GM18909 (cell line): ENCODE data around the gene PNPO.
"Not testable (repeated sequence)": the region's sequence is repeated elsewhere in the genome, so short reads cannot be mapped to it uniquely, and the experiment has no call there.

Experiments used
- ATAC-seq: cut with Tn5 transposase; IDR thresholded peaks from one replicate; pipeline ENCODE4 v1.9.1; 2021; ENCODE audit warnings: mild to moderate bottlenecking; ENCODE audit not compliant: unreplicated experiment, poor library complexity

PNPO gene

DNA sequence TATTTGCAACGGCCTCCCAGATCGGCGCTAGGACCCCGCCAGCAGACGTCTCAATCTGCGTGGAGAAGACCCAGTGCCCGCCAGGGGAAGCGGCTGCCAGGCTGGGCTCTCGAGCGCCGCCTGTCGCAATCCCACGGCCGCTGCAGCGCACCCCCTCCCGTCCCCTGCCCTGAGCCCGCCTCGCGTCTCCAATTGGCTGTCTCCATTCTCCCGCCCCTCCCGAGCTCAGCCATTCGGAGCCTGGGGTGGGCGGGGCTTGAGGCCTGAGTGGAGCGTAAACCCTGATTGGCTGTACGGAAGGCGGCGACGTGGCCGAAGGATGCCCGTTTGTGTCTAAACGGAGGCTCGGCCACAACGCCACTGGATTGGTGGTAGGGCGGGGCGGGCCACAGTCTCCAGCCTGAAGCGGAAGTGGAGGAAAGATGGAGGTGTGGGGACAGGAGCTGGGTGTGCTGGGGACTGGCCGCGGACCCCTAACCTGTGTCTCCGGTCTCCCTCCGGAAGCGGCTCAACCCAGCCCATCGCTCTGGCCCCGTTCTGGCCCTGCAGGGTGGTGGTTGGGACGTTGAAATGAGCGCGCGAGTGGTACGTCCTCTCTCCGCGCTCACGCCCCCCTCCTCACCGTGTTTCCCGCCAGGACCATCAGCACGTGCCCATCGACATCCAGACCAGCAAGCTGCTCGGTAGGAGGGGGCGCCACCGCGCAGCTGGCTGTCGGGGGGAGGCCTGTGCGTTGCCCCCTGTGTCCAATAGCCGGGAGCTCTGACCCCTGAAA, 29.5 kb downstream of the PNPO start, which contains the start of gene CDK5RAP3:
Gene CDK5RAP3 (plus strand): TSS at position 389 of the 775 bp plus-strand sequence. CDS start 34 bp downstream, at position 423.
- peak; percentile 98 for ATAC-seq

GRCh38 chr17:47973541-47973940, 32.2 kb downstream of the PNPO start:
- no peak for ATAC-seq

- no peak for ATAC-seq
These were observed 33.9 kb downstream of the PNPO start for GRCh38 chr17:47975189-47975822.

GRCh38 chr17:47975823-47976205, 34.4 kb downstream of the PNPO start:
- no peak for ATAC-seq

DNA sequence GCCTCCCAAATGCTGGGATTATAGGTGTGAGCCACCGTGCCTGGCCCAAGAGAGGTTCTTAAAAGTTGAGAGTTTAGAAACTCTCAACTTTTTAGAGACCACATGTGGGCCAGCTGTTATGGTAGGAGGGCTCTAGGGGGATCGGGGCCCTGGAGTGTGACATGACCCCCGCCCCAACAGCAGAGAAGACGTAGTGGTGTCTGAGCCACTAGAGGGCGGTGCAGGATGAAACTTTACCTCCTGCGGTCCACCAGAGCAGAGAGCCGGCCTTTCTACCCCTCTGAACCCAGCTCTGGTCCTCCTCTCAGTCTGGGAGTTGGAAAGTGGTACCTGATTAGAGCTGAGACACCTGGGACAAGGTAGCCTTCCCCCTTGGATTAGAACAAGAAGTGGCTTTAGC, 37.0 kb downstream of the PNPO start:
- ATAC-seq, result no peak

DNA sequence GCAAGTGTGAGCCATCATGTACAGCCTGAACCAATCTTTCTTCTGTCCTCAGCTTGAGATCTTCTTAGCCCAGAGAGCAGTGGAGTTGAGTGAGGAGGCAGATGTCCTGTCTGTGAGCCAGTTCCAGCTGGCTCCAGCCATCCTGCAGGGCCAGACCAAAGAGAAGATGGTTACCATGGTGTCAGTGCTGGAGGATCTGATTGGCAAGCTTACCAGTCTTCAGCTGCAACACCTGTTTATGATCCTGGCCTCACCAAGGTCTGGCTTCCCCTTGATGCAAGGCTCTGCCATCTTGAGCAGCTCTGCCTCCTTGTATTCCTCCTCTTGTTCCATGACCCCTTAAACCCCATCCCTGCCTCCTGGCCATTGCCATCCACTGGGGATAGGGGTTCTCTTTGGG, 39.2 kb downstream of the PNPO start:
- no peak for ATAC-seq

- no peak for ATAC-seq
These were observed 40.1 kb downstream of the PNPO start for GRCh38 chr17:47981462-47981861.

- ATAC-seq, result no peak
These were observed 40.8 kb downstream of the PNPO start for GRCh38 chr17:47982091-47982617.

DNA sequence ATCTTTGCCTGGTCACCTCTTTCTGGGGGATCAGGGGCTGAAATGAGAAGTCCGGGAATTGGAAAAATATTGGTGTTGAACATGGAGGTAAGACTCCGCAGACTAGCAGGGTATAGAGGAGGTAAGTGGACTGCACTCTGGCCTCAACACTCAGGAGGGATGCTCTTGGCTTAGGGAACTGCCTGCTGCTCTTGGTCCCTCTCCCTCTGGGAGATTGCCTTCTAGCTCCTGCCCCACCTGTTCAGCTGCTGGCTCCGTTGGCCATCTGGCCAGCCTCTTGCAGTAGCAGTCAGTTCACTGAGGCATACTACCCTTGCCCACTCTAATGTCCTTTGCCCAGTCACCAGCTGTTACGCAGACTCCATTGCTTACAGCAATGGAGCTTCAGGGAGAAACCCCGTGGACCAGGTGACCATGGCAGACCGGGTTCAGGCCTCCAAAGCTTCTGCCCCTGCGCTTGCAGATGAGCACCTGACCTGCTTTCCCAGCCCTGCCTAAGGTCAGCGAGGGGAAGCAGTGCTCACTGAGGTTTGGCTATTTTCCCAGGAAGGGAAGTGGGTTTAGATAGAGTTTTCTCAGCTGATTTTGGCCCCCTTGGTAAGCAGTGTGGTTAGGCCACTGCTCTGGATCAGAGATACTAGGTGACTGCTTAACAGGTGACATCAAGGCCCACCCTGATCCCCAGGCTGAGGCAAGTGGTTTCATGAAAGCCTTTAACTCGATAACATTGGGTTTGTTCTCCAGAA, 41.4 kb downstream of the PNPO start:
- no peak for ATAC-seq

- ATAC-seq, result no peak
These were observed 42.3 kb downstream of the PNPO start for GRCh38 chr17:47983492-47984223.

DNA sequence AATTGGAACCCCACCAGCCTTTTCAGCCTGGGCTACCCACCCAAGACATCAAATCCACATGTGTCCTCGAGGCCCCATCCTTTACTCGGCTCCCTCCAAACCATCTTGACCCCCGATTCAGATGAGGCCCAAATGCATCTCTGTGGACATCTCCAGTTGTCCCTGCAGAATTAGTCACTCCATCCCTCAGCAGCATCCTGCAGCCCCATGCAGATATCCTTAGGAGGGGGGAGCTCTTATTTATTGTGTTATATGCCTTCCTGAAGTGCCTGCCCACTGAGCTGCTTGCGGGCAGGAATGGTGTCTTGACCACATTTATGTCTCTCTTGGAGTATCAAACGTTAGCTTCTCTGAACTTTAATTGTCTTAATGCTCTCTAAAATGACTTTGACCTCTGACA, 45.1 kb downstream of the PNPO start:
- ATAC-seq, result no peak

DNA sequence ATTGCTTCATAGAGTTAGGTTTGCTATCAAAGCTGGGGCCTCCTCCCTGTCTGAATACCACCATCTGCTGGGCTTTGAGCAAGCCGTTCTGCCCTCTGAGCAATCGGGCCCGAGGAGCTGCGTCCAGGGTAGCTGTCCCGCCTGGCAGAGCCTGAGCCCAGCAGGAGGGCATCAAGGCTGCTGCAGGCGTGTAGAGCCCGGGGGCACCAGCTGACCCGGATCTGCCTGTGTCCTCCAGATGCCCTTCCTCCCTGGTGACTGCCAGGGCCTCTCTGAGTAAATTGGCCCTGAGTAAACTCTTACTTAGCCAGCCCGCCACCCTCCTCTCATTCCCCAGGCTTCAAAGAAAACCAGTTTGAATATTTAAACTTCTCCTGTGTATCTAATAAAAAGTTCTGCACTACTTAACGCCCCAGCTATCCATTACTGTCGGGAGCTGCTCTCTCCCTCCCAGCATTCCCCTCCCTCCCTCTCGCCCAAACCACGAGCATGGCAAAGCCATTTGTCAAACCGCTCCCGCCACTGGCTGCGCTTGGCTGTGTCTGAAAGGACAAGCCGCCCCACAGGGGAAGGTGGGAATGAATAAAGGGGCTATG, 46.0 kb downstream of the PNPO start:
- ATAC-seq, result no peak

DNA sequence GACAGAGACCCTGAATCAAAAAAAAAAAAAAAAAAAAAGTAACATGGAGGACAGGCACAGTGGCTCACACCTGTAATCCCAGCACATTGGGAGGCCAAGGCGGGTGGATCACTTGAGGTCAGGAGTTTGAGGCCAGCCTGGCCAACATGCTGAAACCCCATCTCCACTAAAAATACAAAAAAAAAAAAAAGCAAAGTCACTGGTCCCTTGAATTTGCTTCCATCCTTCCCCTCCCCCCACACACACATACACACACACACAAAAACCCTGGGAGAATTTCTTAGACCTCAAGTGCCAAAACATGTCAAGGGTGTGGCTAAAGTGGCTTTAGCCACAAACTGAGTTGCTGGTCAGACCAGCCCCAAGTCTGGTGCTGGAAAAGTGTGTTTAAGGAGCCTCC, 47.1 kb downstream of the PNPO start:
- not testable (repeated sequence) for ATAC-seq

DNA sequence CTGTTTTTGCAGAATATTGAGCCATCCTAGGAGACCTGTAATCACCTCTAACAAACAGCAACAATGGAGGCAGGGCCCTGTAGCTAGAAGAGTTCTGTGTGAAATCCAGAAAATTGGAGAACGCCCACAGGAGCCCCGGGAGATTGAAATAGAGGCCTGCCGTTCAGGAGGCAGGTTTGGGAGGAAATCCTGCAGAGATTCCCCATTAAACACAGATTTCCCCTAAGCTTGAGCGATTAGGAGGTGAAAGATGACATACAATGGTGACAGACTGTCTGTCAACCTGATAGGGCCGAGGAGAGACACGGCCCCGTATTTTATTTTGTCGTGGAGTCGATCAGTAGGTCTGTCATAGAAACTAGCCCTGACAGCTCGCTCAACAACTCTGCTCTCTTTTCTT, 47.8 kb downstream of the PNPO start:
- ATAC-seq, result no peak

GRCh38 chr17:47989700-47990099, 48.3 kb downstream of the PNPO start:
- no peak for ATAC-seq

- ATAC-seq, result no peak
These were observed 49.8 kb downstream of the PNPO start for GRCh38 chr17:47990962-47991731.

DNA sequence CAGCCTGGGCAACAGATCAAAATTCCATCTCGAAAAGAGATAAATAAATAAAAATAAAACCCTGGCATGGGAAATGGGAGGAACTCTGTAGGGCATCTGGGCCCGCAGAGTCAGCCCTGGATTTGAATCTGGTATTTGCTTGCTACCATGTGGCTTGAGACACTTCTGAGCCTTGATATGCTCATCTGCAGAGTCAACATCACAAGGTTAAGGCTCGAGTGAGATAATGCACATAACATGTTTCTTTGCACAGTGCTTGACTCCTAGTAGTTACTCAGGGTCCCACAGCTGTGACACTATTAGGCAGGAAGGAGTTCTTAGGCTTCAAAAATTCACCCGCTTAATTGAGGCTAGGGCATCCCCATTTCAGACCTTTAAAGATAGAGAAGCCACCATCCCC, 50.8 kb downstream of the PNPO start:
- ATAC-seq, result no peak

- ATAC-seq, result no peak
These were observed 51.7 kb downstream of the PNPO start for GRCh38 chr17:47993031-47993564.

GRCh38 chr17:47993964-47994363, 52.6 kb downstream of the PNPO start:
- ATAC-seq, result no peak
